Peyer's patch (tissue), 4 donors: ENCODE results near the gene PLEKHA7.

ENCODE experiments used
- POLR2A ChIP-seq, 2 donors: fragments of 450-650 bp; IDR thresholded peaks; one replicate each; pipeline ENCODE4 v1.5.1; 2017; ENCODE audit warnings: antibody characterized with exemption in 2 of 2, mild to moderate bottlenecking in 2 of 2, moderate library complexity in 2 of 2
- TF ChIP-seq, protein P1 (sequence below), 6 experiments: fragments of 450-650 bp in 4 of 6; fragments of 200-600 bp in 2 of 6; sonication (generic) in 1 of 6; IDR thresholded peaks; one replicate each; pipeline ENCODE4 v1.5.1; 2017 to 2019; ENCODE audit warnings: antibody characterized with exemption in 6 of 6, mild to moderate bottlenecking in 3 of 6, moderate library complexity in 1 of 6

DNA sequence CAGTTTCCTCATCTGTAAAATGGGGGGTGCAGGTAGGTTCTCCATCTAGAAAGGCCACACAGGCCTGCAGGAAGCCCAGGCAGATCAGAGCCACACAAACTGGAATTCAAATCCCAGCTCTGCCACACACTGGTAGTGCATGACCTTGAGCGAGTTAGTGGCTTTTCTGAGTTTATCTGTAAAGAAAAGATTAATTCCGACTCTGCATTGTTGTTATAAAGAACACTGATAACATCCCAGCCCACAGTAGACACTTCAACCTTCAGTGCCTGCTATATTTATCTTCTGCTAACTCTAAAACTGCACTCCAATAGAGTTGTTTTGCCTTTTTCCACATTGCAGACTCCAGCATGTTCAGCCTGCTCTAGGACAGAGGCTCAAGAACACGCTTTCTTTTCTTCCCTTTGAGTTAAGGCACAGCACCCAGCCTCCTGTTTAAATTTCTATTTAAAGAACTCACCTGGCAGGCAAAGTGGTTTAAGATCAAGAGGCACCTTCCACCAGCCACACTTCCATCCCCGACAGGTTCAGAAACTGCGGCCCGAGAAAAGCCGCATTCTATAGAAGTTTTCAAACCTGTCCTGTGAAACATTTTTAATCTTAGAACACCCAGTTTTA, 133.9 kb downstream of the PLEKHA7 start:
- TF ChIP-seq POLR2A (IDR thresholded peaks at IDR 0.05) = no peak
- TF ChIP-seq, protein P1, sequence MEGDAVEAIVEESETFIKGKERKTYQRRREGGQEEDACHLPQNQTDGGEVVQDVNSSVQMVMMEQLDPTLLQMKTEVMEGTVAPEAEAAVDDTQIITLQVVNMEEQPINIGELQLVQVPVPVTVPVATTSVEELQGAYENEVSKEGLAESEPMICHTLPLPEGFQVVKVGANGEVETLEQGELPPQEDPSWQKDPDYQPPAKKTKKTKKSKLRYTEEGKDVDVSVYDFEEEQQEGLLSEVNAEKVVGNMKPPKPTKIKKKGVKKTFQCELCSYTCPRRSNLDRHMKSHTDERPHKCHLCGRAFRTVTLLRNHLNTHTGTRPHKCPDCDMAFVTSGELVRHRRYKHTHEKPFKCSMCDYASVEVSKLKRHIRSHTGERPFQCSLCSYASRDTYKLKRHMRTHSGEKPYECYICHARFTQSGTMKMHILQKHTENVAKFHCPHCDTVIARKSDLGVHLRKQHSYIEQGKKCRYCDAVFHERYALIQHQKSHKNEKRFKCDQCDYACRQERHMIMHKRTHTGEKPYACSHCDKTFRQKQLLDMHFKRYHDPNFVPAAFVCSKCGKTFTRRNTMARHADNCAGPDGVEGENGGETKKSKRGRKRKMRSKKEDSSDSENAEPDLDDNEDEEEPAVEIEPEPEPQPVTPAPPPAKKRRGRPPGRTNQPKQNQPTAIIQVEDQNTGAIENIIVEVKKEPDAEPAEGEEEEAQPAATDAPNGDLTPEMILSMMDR (IDR thresholded peaks at IDR 0.05) = no peak
